GM12878 (cell line): Measurements from ENCODE around the gene RAB15.

Experiments used
- MAX ChIP-seq: IDR thresholded peaks from 2 replicates; pipeline ENCODE4 v1.6.1; 2012; ENCODE audit warnings: low read depth, low read length, improper control_type of control experiment
- POLR2A ChIP-seq: IDR thresholded peaks from 2 replicates; pipeline ENCODE4 v1.6.1; 2011; ENCODE audit warnings: low read depth, mild to moderate bottlenecking, low read length
- RBBP5 ChIP-seq: fragments of 200-600 bp; sonication (generic); conservative IDR thresholded peaks from 2 replicates; pipeline ENCODE4 v1.6.1; 2016
- SREBF1 ChIP-seq: IDR thresholded peaks from 2 replicates; pipeline ENCODE4 v1.6.1; 2012; ENCODE audit warnings: mild to moderate bottlenecking, low read length
- YY1 ChIP-seq: IDR thresholded peaks from 2 replicates; pipeline ENCODE4 v1.6.1; 2011; ENCODE audit warnings: low read depth, mild to moderate bottlenecking, low read length
- ZNF24 ChIP-seq: fragments of 450-650 bp; IDR thresholded peaks from 2 replicates; pipeline ENCODE4 v1.6.1; 2017; ENCODE audit warnings: antibody characterized with exemption, mild to moderate bottlenecking

- no peak for TF ChIP-seq POLR2A
- TF ChIP-seq YY1, result no peak
- TF ChIP-seq MAX, result no peak
- no peak for TF ChIP-seq RBBP5
- TF ChIP-seq SREBF1, result no peak
- TF ChIP-seq ZNF24, result no peak
These were observed 28.1 kb downstream of the RAB15 start for GRCh38 chr14:64944041-64944440.
